Right lobe of liver (tissue), 6 donors: ENCODE data around the gene KIAA0586. TPM values are rescaled to one million over a fixed set of nuclear protein-coding genes. Genes with fewer than 3 reads are reported as not detected.

ENCODE experiments used
- ATAC-seq, 4 donors: fragments of 200-7000 bp; cut with Tn5 transposase; one replicate each; pipeline ENCODE4 v1.9.1; 2020; ENCODE audit warnings: mild to moderate bottlenecking in 4 of 4, moderate library complexity in 4 of 4
- DNase-seq, 3 donors: peaks; one replicate each; pipeline ENCODE4 v3.0.0-alpha.2; 2020
- H3K27ac ChIP-seq, 3 donors: fragments of 200-600 bp; one replicate each; pipeline ENCODE4 v1.8.0; 2022
- H3K27me3 ChIP-seq, 2 donors: fragments of 200-600 bp; one replicate each; pipeline ENCODE4 v1.8.0; 2022
- H3K36me3 ChIP-seq, 4 donors: fragments of 200-600 bp; sonication (generic) in 1 of 4; one replicate each; pipeline versions ENCODE4 v1.5.1 to v1.8.0; 2017 to 2022; ENCODE audit warnings: control low read depth in 1 of 4
- H3K4me1 ChIP-seq, 4 donors: fragments of 200-600 bp; sonication (generic) in 1 of 4; one replicate each; pipeline versions ENCODE4 v1.5.1 to v1.8.0; 2017 to 2022; ENCODE audit warnings: control low read depth in 1 of 4
- H3K4me3 ChIP-seq, 3 donors: fragments of 200-600 bp; one replicate each; pipeline ENCODE4 v1.8.0; 2022
- H3K9me3 ChIP-seq, 4 donors: fragments of 200-600 bp; sonication (generic) in 1 of 4; one replicate each; pipeline versions ENCODE4 v1.5.1 to v1.8.0; 2017 to 2022; ENCODE audit warnings: control low read depth in 1 of 4
- CTCF ChIP-seq, 4 donors: fragments of 200-600 bp in 3 of 4; fragments of 450-650 bp in 1 of 4; IDR thresholded peaks; one replicate each; pipeline versions ENCODE4 v1.5.1 to v1.8.0; 2016 to 2022; ENCODE audit warnings: antibody characterized with exemption in 4 of 4, mild to moderate bottlenecking in 2 of 4
- POLR2A ChIP-seq: fragments of 450-650 bp; IDR thresholded peaks from one replicate; pipeline ENCODE4 v1.6.1; 2017; ENCODE audit warnings: antibody characterized with exemption, mild to moderate bottlenecking
- WGBS: methylation state at CpG from one replicate; pipeline ENCODE4 v1.1.6; 2018; ENCODE audit warnings: low coverage, low lambda C conversion rate; ENCODE audit not compliant: insufficient coverage; ENCODE audit errors: missing lambda C conversion rate; 5-methylcytosine and 5-hydroxymethylcytosine counted together
- intact Hi-C, 2 donors: fragments of 100-400 bp; cut with DNase I; formaldehyde crosslinking; loops; one replicate each; pipeline versions ENCODE4 v1.11.2 to v1.14.1; 2022
- total RNA-seq, 6 experiments: library from RNA; depleted of rRNA in 2 of 6; stranded (reverse); fragments of >200 nt in 2 of 6; fragmentation: NEBNext Ultra II Directional in 3 of 6; extraction: Animal tissue kit (Norgen Biotek cat#: 25700) in 3 of 6; gene quantifications; one replicate each; pipeline versions ENCODE4 v1.1.0 to v1.2.4, GENCODE V29; 2016 to 2023
- donor health status: DM: no; HTN: yes; CAD: no.
- donor health status: DM: no; HTN: no; CAD: no.
- donor health status: DM: no; HTN: no; CAD: no.
- donor health status: DM: no; HTN: yes; CAD: no.
- donor health status: DM: no; HTN: yes; CAD: no.

The KIAA0586 gene
- total RNA-seq, 6 experiments from 2014 or later = 4.7 to 14.6 (median 9.0) TPM

GRCh38 chr14:58455593-58456265 lies 28.2 kb downstream of the KIAA0586 start:
- Histone ChIP-seq H3K9me3 (no peaks in the 10 kb centered on the region), H3K36me3 (peaks cover 0 to 51% (median 9%) of the 10 kb centered on the region in 4 donors), H3K27ac (no peak overlapping the region), H3K27me3 (no peaks in the 10 kb centered on the region), H3K4me1 (no peaks in the 10 kb centered on the region), H3K4me3 (no peak overlapping the region)
- no peak for DNase-seq
- TF ChIP-seq POLR2A = no peak
- TF ChIP-seq CTCF (IDR thresholded peaks at IDR 0.05) = no peak
- 96% methylated on average over 9 of the region's 9 CpGs for WGBS
- intact Hi-C loops = no loop called here
- ATAC-seq = no peak

- Histone ChIP-seq H3K36me3 (peaks cover 0 to 30% (median 9%) of the 10 kb centered on the region in 4 donors), H3K27me3 (no peaks in the 10 kb centered on the region), H3K4me1 (no peaks in the 10 kb centered on the region), H3K4me3 (no peak overlapping the region), H3K9me3 (no peaks in the 10 kb centered on the region), H3K27ac (no peak overlapping the region)
- intact Hi-C loops = no loop called here
- ATAC-seq (no peak), DNase-seq (no peak)
- 93% methylated on average over 2 of the region's 2 CpGs for WGBS
- no peak for TF ChIP-seq POLR2A
- TF ChIP-seq CTCF (IDR thresholded peaks at IDR 0.05) = no peak
Observed at GRCh38 chr14:58460772-58461171, 33.3 kb downstream of the KIAA0586 start.

- intact Hi-C loops = no loop called here
- Histone ChIP-seq H3K4me3 (no peak overlapping the region), H3K9me3 (no peaks in the 10 kb centered on the region), H3K36me3 (peaks cover 0 to 21% (median 3%) of the 10 kb centered on the region in 4 donors), H3K4me1 (no peaks in the 10 kb centered on the region), H3K27me3 (no peaks in the 10 kb centered on the region), H3K27ac (no peak overlapping the region)
- no peak for DNase-seq
- ATAC-seq = no peak
- 100% methylated on average over 2 of the region's 2 CpGs for WGBS
- TF ChIP-seq CTCF (IDR thresholded peaks at IDR 0.05) (no peak), POLR2A (no peak)
Observed at GRCh38 chr14:58463147-58463546, 35.6 kb downstream of the KIAA0586 start.

- no peaks in the 10 kb centered on the region for H3K4me1 ChIP-seq
- no peak overlapping the region for H3K27ac ChIP-seq
- intact Hi-C loops = no loop called here
- no peak overlapping the region for H3K4me3 ChIP-seq
- ATAC-seq = no peak
- H3K9me3 ChIP-seq = no peaks in the 10 kb centered on the region
- peaks cover 0 to 20% (median 0%) of the 10 kb centered on the region in 4 donors for H3K36me3 ChIP-seq
- no peaks in the 10 kb centered on the region for H3K27me3 ChIP-seq
- no peak for DNase-seq
- WGBS = 94% methylated on average over 8 of the region's 8 CpGs
- TF ChIP-seq POLR2A (no peak), CTCF (IDR thresholded peaks at IDR 0.05) (no peak)
Observed at GRCh38 chr14:58464652-58465051, 37.1 kb downstream of the KIAA0586 start.
